LNCAP (cell line): Measurements from ENCODE around the gene TSPAN9.

Source experiments
- CTCF ChIP-seq: fragments of 450-650 bp; IDR thresholded peaks from 2 replicates; pipeline ENCODE4 v1.5.1; 2017; ENCODE audit warnings: mild to moderate bottlenecking

TSPAN9 gene

GRCh38 chr12:3189282-3189681 lies 112.1 kb downstream of the TSPAN9 start:
- TF ChIP-seq CTCF, result no peak

- TF ChIP-seq CTCF, result no peak
Measured at GRCh38 chr12:3190101-3190500, 112.9 kb downstream of the TSPAN9 start.

- no peak for TF ChIP-seq CTCF
Measured at GRCh38 chr12:3191450-3191849, 114.3 kb downstream of the TSPAN9 start.

GRCh38 chr12:3192221-3192620 lies 115.0 kb downstream of the TSPAN9 start:
- no peak for TF ChIP-seq CTCF

GRCh38 chr12:3193131-3193530 lies 116.0 kb downstream of the TSPAN9 start:
- no peak for TF ChIP-seq CTCF

- no peak for TF ChIP-seq CTCF
Measured at GRCh38 chr12:3193755-3194154, 116.6 kb downstream of the TSPAN9 start.

- TF ChIP-seq CTCF, result no peak
Measured at GRCh38 chr12:3195337-3195736, 118.2 kb downstream of the TSPAN9 start.

- no peak for TF ChIP-seq CTCF
Measured at GRCh38 chr12:3195859-3196483, 118.8 kb downstream of the TSPAN9 start.
